GM12878 (cell line): ENCODE data around the gene SVOP. TPM values are rescaled to one million over a fixed set of nuclear protein-coding genes. Genes with fewer than 3 reads are reported as not detected.

Experiments
- ATAC-seq: fragments of 200-7000 bp; cut with Tn5 transposase; 3 replicates; pipeline ENCODE4 v1.9.1; 2020; ENCODE audit warnings: mild to moderate bottlenecking, moderate library complexity
- BruUV-seq: library from RNA; stranded (reverse); fragments of 400-500 nt; replicated peaks from 2 replicates; lab custom pipeline; 2021; lab: Mats Ljungman, UMichigan
- CTCF ChIA-PET: fragments of 300-600 bp; sonication (Branson Sonifier 250); formaldehyde crosslinking; extraction: SDS; loops from one replicate; lab custom pipeline; 2021; ENCODE audit warnings: inconsistent platforms; lab: Yijun Ruan, JAX
- POLR2A ChIA-PET: fragments of 350-600 bp; formaldehyde crosslinking; extraction: SDS; loops from one replicate; lab custom pipeline; 2021; ENCODE audit warnings: inconsistent platforms; lab: Charles Lee
- RAD21 ChIA-PET: fragments of 300-600 bp; sonication (Branson Sonifier 250); formaldehyde crosslinking; loops from one replicate; lab custom pipeline; 2023; ENCODE audit warnings: antibody characterized with exemption; ENCODE audit not compliant: unreplicated experiment; lab: Charles Lee
- SMC1A ChIA-PET: fragments of 300-600 bp; sonication (Branson Sonifier 250); formaldehyde crosslinking; loops from one replicate; lab custom pipeline; 2023; ENCODE audit not compliant: unreplicated experiment, uncharacterized antibody; lab: Charles Lee
- DNase-seq: peaks from one replicate; pipeline ENCODE4 v3.0.0-alpha.2; 2011; ENCODE audit warnings: low read depth, low spot score
- FAIRE-seq: peaks from 3 replicates; lab custom pipeline; 2011; peaks lifted over from hg19 to GRCh38; lab: Jason Lieb, UNC
- H2AFZ ChIP-seq: 2 replicates; pipeline ENCODE4 v1.6.0; 2011; ENCODE audit warnings: low read depth, low read length, control low read depth; ENCODE audit not compliant: control insufficient read depth
- H3K27ac ChIP-seq: 2 replicates; pipeline ENCODE4 v1.5.1; 2011; ENCODE audit warnings: control low read depth; ENCODE audit not compliant: control insufficient read depth, insufficient read depth
- H3K27me3 ChIP-seq, 2 experiments: replicated peaks in 1 of 2; 2 replicates each; pipeline versions ENCODE4 v1.6.0 to v1.6.1; 2011; ENCODE audit warnings: low read length in 1 of 2; ENCODE audit not compliant: control insufficient read depth in 2 of 2, insufficient read depth in 2 of 2
- H3K36me3 ChIP-seq, 2 experiments: 2 replicates each; pipeline ENCODE4 v1.5.1; 2011; ENCODE audit warnings: low read length in 1 of 2; ENCODE audit not compliant: control insufficient read depth in 2 of 2, insufficient read depth in 2 of 2
- H3K4me1 ChIP-seq: 2 replicates; pipeline ENCODE4 v1.6.1; 2011; ENCODE audit warnings: mild to moderate bottlenecking, low read length, moderate library complexity, mixed read lengths; ENCODE audit not compliant: control insufficient read depth, insufficient read depth
- H3K4me2 ChIP-seq: 2 replicates; pipeline ENCODE4 v1.6.0; 2011; ENCODE audit warnings: control low read depth; ENCODE audit not compliant: control insufficient read depth, insufficient read depth
- H3K4me3 ChIP-seq: fragments of 200-600 bp; sonication (generic); 2 replicates; pipeline ENCODE4 v1.5.1; 2016
- H3K79me2 ChIP-seq: 2 replicates; pipeline ENCODE4 v1.6.0; 2011; ENCODE audit warnings: low read length; ENCODE audit not compliant: control insufficient read depth, insufficient read depth
- H3K9ac ChIP-seq: 2 replicates; pipeline ENCODE4 v1.8.0; 2011; ENCODE audit warnings: low read length, control low read depth, mixed read lengths; ENCODE audit not compliant: control insufficient read depth, insufficient read depth
- H3K9me3 ChIP-seq: replicated peaks from 3 replicates; pipeline ENCODE4 v1.5.1; 2011; ENCODE audit warnings: mild to moderate bottlenecking, low read length; ENCODE audit not compliant: control insufficient read depth, insufficient read depth
- H4K20me1 ChIP-seq: 2 replicates; pipeline ENCODE4 v1.6.0; 2011; ENCODE audit not compliant: control insufficient read depth, insufficient read depth
- BMI1 ChIP-seq: fragments of 450-650 bp; IDR thresholded peaks from 2 replicates; pipeline ENCODE4 v1.6.1; 2016; ENCODE audit warnings: mild to moderate bottlenecking, moderate library complexity, borderline replicate concordance
- CHD1 ChIP-seq: IDR thresholded peaks from 2 replicates; pipeline ENCODE4 v1.6.1; 2012; ENCODE audit warnings: low read depth, low read length, improper control_type of control experiment
- CREB1 ChIP-seq: IDR thresholded peaks from 2 replicates; pipeline ENCODE4 v1.6.1; 2012; ENCODE audit warnings: low read depth, mild to moderate bottlenecking, inconsistent platforms
- FOXM1 ChIP-seq: IDR thresholded peaks from 2 replicates; pipeline ENCODE4 v1.6.1; 2012; ENCODE audit warnings: low read depth, mild to moderate bottlenecking, inconsistent platforms, low read length, moderate library complexity
- IKZF1 ChIP-seq: fragments of 450-650 bp; conservative IDR thresholded peaks from 2 replicates; pipeline ENCODE4 v1.6.1; 2017; ENCODE audit warnings: antibody characterized with exemption, mild to moderate bottlenecking
- JUND ChIP-seq: IDR thresholded peaks from 2 replicates; pipeline ENCODE4 v1.6.1; 2012; ENCODE audit warnings: low read depth, mild to moderate bottlenecking, low read length, improper control_type of control experiment, moderate library complexity
- KDM1A ChIP-seq: fragments of 200-600 bp; sonication (generic); IDR thresholded peaks from 2 replicates; pipeline ENCODE4 v1.6.1; 2016; ENCODE audit warnings: borderline replicate concordance
- PAX8 ChIP-seq: fragments of 450-650 bp; IDR thresholded peaks from 2 replicates; pipeline ENCODE4 v1.6.1; 2017; ENCODE audit warnings: mild to moderate bottlenecking, moderate library complexity
- POLR2A ChIP-seq: IDR thresholded peaks from 2 replicates; pipeline ENCODE4 v1.6.1; 2011; ENCODE audit warnings: low read depth, mild to moderate bottlenecking, low read length
- SP1 ChIP-seq: IDR thresholded peaks from one replicate; pipeline ENCODE4 v1.6.1; 2011; ENCODE audit warnings: low read depth, low read length
- ZBED1 ChIP-seq: IDR thresholded peaks from 2 replicates; pipeline ENCODE4 v1.6.1; 2016; ENCODE audit warnings: borderline replicate concordance
- WGBS: methylation state at CpG from one replicate; pipeline ENCODE4 v1.1.6; 2016; ENCODE audit warnings: low lambda C conversion rate; ENCODE audit not compliant: insufficient replicate concordance, insufficient coverage; ENCODE audit errors: missing lambda C conversion rate; 5-methylcytosine and 5-hydroxymethylcytosine counted together
- in situ Hi-C: fragments of 300-500 bp; cut with MboI; formaldehyde crosslinking; loops from 9 replicates; pipeline ENCODE4 v1.14.3; 2018; ENCODE audit warnings: mixed read lengths
- intact Hi-C: fragments of 100-400 bp; cut with micrococcal nuclease; formaldehyde crosslinking; loops from one replicate; pipeline ENCODE4 v1.14.2; 2022; ENCODE audit not compliant: unreplicated experiment
- polyA plus RNA-seq, 11 experiments: library from polyadenylated mRNA; depleted of rRNA in 4 of 11; unstranded in 6 of 11; stranded (reverse) in 5 of 11; fragments of >200 nt; fragmentation: Nextera tagmentation in 4 of 11; fragmentation: Illumina TruSeq in 1 of 11; extraction: Ambion mirVana in 4 of 11; extraction: Trizol in 1 of 11; gene quantifications; 1 replicate in 1 of 11; 2 replicates in 10 of 11; pipeline versions ENCODE4 v1.2.1 to v1.2.3, GENCODE V29; 2011 to 2016; ENCODE audit warnings: inconsistent platforms in 2 of 11, missing spikeins in 2 of 11, low read depth in 1 of 11
- total RNA-seq, 4 experiments: library from RNA; depleted of rRNA in 3 of 4; stranded (reverse); fragments of >200 nt in 3 of 4; fragmentation: Illumina TruSeq in 1 of 4; extraction: Trizol in 1 of 4; gene quantifications; 2 replicates each; pipeline versions ENCODE4 v1.2.1 to v1.2.3, GENCODE V29; 2013 to 2021
- TF ChIP-seq, protein P1 (sequence below), 3 experiments: IDR thresholded peaks in 2 of 3; conservative IDR thresholded peaks in 1 of 3; 2 replicates each; pipeline ENCODE4 v1.5.1; 2011; ENCODE audit warnings: low read depth in 3 of 3, low read length in 3 of 3, mild to moderate bottlenecking in 3 of 3, control low read depth in 2 of 3, moderate library complexity in 2 of 3, inconsistent platforms in 1 of 3, mixed read lengths in 1 of 3; ENCODE audit not compliant: control insufficient read depth in 2 of 3, insufficient read depth in 1 of 3; ENCODE audit errors: extremely low read depth in 1 of 3
- TF ChIP-seq, protein P2 (sequence below): fragments of 450-650 bp; IDR thresholded peaks from 2 replicates; pipeline ENCODE4 v1.6.1; 2017; ENCODE audit warnings: mild to moderate bottlenecking, moderate library complexity
- TF ChIP-seq, protein P3 (sequence below): IDR thresholded peaks from 2 replicates; pipeline ENCODE4 v1.6.1; 2012; ENCODE audit warnings: low read depth, low read length, improper control_type of control experiment
- TF ChIP-seq, protein P4 (sequence below): fragments of 450-650 bp; conservative IDR thresholded peaks from 2 replicates; pipeline ENCODE4 v1.6.1; 2017; ENCODE audit warnings: mild to moderate bottlenecking, moderate library complexity

The SVOP gene
- total and polyA plus RNA-seq, 10 of the 15 experiments (the other 5 are each of a cell fraction or from before 2014, with no cell fraction given), result under 0.01 TPM; not detected in 9

DNA sequence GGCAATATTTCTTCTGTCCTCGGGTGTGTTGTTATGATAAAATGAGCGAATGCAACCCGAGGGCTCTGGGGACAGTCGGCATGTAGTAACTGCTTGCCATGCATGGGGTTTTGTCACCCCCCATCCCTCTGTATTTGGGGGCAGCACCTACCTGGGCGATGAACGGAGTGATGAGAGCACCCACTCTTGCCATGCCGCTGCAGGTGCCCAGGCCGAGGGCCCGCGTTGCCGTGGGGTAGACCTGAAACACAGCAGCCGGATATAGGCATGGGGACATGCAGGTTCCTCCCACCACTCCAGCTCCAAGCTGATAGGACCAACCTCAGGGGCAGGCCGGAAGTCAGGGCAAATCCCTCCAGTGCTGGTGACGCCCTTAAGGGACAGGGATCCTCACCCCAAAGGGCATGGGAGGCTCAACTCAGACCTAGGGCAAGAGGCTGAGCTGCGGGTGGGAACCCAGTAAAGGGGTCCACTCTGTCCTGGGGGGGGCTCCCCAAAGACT lies 105.2 kb downstream of the SVOP start (continued):
- TF ChIP-seq, protein P1, sequence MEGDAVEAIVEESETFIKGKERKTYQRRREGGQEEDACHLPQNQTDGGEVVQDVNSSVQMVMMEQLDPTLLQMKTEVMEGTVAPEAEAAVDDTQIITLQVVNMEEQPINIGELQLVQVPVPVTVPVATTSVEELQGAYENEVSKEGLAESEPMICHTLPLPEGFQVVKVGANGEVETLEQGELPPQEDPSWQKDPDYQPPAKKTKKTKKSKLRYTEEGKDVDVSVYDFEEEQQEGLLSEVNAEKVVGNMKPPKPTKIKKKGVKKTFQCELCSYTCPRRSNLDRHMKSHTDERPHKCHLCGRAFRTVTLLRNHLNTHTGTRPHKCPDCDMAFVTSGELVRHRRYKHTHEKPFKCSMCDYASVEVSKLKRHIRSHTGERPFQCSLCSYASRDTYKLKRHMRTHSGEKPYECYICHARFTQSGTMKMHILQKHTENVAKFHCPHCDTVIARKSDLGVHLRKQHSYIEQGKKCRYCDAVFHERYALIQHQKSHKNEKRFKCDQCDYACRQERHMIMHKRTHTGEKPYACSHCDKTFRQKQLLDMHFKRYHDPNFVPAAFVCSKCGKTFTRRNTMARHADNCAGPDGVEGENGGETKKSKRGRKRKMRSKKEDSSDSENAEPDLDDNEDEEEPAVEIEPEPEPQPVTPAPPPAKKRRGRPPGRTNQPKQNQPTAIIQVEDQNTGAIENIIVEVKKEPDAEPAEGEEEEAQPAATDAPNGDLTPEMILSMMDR (IDR thresholded peaks at IDR 0.05 in 2 of 3, conservative IDR thresholded peaks at IDR 0.05 in 1 of 3; ENCODE audit: control insufficient read depth in 2 of 3, extremely low read depth in 1 of 3, insufficient read depth in 1 of 3, low read depth in 3 of 3, low read length in 3 of 3), result no peak
- TF ChIP-seq CHD1 (no peak), BMI1 (no peak), JUND (no peak), ZBED1 (no peak), SP1 (no peak)

DNA sequence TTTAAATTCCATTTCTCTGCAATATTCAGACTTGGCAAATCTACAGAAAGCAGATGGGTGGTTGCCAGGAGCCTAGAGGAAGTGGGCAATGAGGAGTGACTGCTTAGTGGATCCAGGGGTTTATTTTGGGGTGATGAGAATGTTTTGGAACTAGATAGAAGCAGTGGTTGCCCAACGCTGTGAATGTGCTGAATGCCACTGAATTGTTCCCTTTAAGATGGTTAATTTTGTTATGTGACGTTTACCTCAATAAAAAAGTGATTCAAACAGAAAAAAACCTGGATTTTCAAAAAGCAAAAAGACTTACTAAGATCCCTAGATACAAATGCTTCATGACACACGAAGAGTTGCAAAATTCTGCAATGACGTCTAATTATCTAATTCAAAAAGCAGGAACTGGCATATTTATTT lies 106.7 kb downstream of the SVOP start:
- Histone ChIP-seq H3K27ac (no peak overlapping the region), H3K9ac (no peak overlapping the region), H3K4me3 (no peak overlapping the region), H3K36me3 (no peaks in the 10 kb centered on the region), H3K9me3 (no peaks in the 10 kb centered on the region; the same call in 2 of the 3 replicates), H3K4me1 (no peaks in the 10 kb centered on the region), H3K79me2 (no peaks in the 10 kb centered on the region), H3K4me2 (no peak overlapping the region), H3K27me3 (no peaks in the 10 kb centered on the region; a peak in 1 of 4 replicates), H2AFZ (no peak overlapping the region), H4K20me1 (no peaks in the 10 kb centered on the region)
- ChIA-PET POLR2A (no interaction called here), SMC1A (no interaction called here), CTCF (interaction anchor here (0.6 kb wide), 1 partner anchor 40 kb away, joined by 3 read pairs; no protein-coding TSS in a partner anchor), RAD21 (no interaction called here)
- WGBS, result 1% methylated on average over 4 of the region's 4 CpGs
- no TSS peak for BruUV-seq
- intact Hi-C loops, result no loop called here
- ATAC-seq, result no peak
- in situ Hi-C loops, result no loop called here
- FAIRE-seq, result no peak
- no peak for DNase-seq
- TF ChIP-seq CREB1 (no peak), POLR2A (no peak), KDM1A (no peak), PAX8 (no peak), IKZF1 (no peak), FOXM1 (no peak)
- TF ChIP-seq, protein P2, sequence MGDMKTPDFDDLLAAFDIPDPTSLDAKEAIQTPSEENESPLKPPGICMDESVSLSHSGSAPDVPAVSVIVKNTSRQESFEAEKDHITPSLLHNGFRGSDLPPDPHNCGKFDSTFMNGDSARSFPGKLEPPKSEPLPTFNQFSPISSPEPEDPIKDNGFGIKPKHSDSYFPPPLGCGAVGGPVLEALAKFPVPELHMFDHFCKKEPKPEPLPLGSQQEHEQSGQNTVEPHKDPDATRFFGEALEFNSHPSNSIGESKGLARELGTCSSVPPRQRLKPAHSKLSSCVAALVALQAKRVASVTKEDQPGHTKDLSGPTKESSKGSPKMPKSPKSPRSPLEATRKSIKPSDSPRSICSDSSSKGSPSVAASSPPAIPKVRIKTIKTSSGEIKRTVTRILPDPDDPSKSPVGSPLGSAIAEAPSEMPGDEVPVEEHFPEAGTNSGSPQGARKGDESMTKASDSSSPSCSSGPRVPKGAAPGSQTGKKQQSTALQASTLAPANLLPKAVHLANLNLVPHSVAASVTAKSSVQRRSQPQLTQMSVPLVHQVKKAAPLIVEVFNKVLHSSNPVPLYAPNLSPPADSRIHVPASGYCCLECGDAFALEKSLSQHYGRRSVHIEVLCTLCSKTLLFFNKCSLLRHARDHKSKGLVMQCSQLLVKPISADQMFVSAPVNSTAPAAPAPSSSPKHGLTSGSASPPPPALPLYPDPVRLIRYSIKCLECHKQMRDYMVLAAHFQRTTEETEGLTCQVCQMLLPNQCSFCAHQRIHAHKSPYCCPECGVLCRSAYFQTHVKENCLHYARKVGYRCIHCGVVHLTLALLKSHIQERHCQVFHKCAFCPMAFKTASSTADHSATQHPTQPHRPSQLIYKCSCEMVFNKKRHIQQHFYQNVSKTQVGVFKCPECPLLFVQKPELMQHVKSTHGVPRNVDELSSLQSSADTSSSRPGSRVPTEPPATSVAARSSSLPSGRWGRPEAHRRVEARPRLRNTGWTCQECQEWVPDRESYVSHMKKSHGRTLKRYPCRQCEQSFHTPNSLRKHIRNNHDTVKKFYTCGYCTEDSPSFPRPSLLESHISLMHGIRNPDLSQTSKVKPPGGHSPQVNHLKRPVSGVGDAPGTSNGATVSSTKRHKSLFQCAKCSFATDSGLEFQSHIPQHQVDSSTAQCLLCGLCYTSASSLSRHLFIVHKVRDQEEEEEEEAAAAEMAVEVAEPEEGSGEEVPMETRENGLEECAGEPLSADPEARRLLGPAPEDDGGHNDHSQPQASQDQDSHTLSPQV, result no peak
- TF ChIP-seq, protein P3, sequence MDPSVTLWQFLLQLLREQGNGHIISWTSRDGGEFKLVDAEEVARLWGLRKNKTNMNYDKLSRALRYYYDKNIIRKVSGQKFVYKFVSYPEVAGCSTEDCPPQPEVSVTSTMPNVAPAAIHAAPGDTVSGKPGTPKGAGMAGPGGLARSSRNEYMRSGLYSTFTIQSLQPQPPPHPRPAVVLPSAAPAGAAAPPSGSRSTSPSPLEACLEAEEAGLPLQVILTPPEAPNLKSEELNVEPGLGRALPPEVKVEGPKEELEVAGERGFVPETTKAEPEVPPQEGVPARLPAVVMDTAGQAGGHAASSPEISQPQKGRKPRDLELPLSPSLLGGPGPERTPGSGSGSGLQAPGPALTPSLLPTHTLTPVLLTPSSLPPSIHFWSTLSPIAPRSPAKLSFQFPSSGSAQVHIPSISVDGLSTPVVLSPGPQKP, result no peak
- TF ChIP-seq, protein P4, sequence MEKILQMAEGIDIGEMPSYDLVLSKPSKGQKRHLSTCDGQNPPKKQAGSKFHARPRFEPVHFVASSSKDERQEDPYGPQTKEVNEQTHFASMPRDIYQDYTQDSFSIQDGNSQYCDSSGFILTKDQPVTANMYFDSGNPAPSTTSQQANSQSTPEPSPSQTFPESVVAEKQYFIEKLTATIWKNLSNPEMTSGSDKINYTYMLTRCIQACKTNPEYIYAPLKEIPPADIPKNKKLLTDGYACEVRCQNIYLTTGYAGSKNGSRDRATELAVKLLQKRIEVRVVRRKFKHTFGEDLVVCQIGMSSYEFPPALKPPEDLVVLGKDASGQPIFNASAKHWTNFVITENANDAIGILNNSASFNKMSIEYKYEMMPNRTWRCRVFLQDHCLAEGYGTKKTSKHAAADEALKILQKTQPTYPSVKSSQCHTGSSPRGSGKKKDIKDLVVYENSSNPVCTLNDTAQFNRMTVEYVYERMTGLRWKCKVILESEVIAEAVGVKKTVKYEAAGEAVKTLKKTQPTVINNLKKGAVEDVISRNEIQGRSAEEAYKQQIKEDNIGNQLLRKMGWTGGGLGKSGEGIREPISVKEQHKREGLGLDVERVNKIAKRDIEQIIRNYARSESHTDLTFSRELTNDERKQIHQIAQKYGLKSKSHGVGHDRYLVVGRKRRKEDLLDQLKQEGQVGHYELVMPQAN, result no peak
